Measurements from ENCODE around the gene FGR.
A peak's percentile ranks its signal among the peaks of the same experiment; 100 is the strongest.

Gene FGR

GRCh38 chr1:27568300-27569087 is 66.5 kb downstream of the FGR start:
- TF ChIP-seq CTCF (IDR thresholded peaks at IDR 0.05; ENCODE audit: insufficient read depth, low read depth, low read length, missing control alignments) = peak; percentile 71
- H3K4me3 ChIP-seq (ENCODE audit: low read depth, low read length) = peak overlapping the region; percentile 37
- DNase-seq (ENCODE audit: low read depth) = peak; percentile 93

GRCh38 chr1:27567971-27568299 is 67.0 kb downstream of the FGR start:
- no peak for TF ChIP-seq CTCF (IDR thresholded peaks at IDR 0.05; ENCODE audit: insufficient read depth, low read depth, low read length, missing control alignments)
- no peak overlapping the region for H3K4me3 ChIP-seq (ENCODE audit: low read depth, low read length)
- DNase-seq (ENCODE audit: low read depth) = no peak

- DNase-seq (ENCODE audit: low read depth) = no peak
- TF ChIP-seq CTCF (IDR thresholded peaks at IDR 0.05; ENCODE audit: insufficient read depth, low read depth, low read length, missing control alignments) = no peak
- H3K4me3 ChIP-seq (ENCODE audit: low read depth, low read length) = no peak overlapping the region
Observed at GRCh38 chr1:27567146-27567526, 67.8 kb downstream of the FGR start.

- TF ChIP-seq CTCF (IDR thresholded peaks at IDR 0.05; ENCODE audit: insufficient read depth, low read depth, low read length, missing control alignments) = no peak
- no peak for DNase-seq (ENCODE audit: low read depth)
Observed at GRCh38 chr1:27566462-27567145, 68.4 kb downstream of the FGR start.

GRCh38 chr1:27564710-27565649 is 70.0 kb downstream of the FGR start:
- DNase-seq (ENCODE audit: low read depth) = no peak
- no peak overlapping the region for H3K4me3 ChIP-seq (ENCODE audit: low read depth, low read length)
- TF ChIP-seq CTCF (IDR thresholded peaks at IDR 0.05; ENCODE audit: insufficient read depth, low read depth, low read length, missing control alignments) = no peak

More at GRCh38 chr1:27566462-27567145, 68.4 kb downstream of the FGR start:
- no peak overlapping the region for H3K4me3 ChIP-seq (ENCODE audit: low read depth, low read length)

- H3K4me3 ChIP-seq (ENCODE audit: low read depth, low read length) = no peak overlapping the region
- TF ChIP-seq CTCF (IDR thresholded peaks at IDR 0.05; ENCODE audit: insufficient read depth, low read depth, low read length, missing control alignments) = no peak
- no peak for DNase-seq (ENCODE audit: low read depth)
Observed at GRCh38 chr1:27563591-27564471, 71.2 kb downstream of the FGR start.
